Astrocyte of the cerebellum (primary cell): ENCODE data around the gene KDM4C.
"Not testable (repeated sequence)": the region's sequence is repeated elsewhere in the genome, so short reads cannot be mapped to it uniquely, and the experiment has no call there.

Experiments used
- DNase-seq: peaks from one replicate; pipeline ENCODE4 v3.0.0-alpha.2; 2011; ENCODE audit warnings: low read depth
- H3K4me3 ChIP-seq: 2 replicates; pipeline ENCODE4 v1.5.1; 2011; ENCODE audit warnings: mild to moderate bottlenecking, low read depth, low read length, moderate library complexity
- in situ Hi-C: cut with HindIII; loops from 2 replicates; pipeline ENCODE4 v1.10.0; 2017; ENCODE audit warnings: low sequenced_read_pairs
- TF ChIP-seq, protein P1 (sequence below): IDR thresholded peaks from 2 replicates; pipeline ENCODE4 v1.5.1; 2012; ENCODE audit warnings: low read length, low read depth, moderate library complexity, mild to moderate bottlenecking; ENCODE audit errors: missing control alignments

The KDM4C gene

DNA sequence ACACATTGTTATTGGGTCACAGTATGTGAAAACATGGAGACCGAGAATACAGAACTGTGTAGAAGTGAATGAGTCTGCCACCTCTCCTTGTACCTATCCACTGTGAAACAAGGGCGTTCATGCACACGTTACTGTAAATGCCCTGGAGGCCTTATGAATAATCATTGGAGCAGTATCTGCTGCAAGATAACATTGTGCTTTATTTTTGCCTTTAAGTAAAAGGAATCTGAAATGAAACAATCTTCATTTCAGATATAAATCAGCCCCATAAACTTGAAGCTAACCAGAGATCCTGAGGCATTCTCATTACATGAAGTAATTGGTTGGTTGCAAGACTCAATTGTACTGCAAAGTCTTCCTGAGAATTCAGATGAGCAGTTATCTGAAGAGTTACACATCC is 419.6 kb downstream of the KDM4C start:
- in situ Hi-C loops: no loop called here
- H3K4me3 ChIP-seq: no peak overlapping the region
- no peak for DNase-seq
- TF ChIP-seq, protein P1, sequence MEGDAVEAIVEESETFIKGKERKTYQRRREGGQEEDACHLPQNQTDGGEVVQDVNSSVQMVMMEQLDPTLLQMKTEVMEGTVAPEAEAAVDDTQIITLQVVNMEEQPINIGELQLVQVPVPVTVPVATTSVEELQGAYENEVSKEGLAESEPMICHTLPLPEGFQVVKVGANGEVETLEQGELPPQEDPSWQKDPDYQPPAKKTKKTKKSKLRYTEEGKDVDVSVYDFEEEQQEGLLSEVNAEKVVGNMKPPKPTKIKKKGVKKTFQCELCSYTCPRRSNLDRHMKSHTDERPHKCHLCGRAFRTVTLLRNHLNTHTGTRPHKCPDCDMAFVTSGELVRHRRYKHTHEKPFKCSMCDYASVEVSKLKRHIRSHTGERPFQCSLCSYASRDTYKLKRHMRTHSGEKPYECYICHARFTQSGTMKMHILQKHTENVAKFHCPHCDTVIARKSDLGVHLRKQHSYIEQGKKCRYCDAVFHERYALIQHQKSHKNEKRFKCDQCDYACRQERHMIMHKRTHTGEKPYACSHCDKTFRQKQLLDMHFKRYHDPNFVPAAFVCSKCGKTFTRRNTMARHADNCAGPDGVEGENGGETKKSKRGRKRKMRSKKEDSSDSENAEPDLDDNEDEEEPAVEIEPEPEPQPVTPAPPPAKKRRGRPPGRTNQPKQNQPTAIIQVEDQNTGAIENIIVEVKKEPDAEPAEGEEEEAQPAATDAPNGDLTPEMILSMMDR: no peak

DNA sequence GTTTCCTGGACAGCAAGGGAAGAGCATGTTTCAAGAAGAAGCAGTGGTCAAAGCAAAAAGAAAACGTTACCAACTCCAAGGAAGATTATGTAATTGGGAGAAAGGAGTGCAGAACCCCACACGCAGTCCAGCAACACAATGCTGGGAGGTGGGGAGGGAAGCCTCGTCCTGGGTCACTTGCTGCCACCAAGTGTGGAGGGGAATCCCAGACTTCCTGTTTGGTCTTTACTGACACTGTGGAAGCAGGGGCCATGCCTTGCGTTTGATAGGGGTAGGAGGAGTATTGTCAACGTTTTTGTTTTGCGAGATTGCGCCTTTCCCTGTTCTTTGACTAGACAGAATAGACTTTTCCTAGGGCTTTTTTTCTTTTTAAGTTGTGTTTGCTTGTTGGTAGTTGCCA is 421.0 kb downstream of the KDM4C start:
- in situ Hi-C loops: no loop called here
- H3K4me3 ChIP-seq: no peak overlapping the region
- TF ChIP-seq, protein P1: no peak
- DNase-seq: no peak

DNA sequence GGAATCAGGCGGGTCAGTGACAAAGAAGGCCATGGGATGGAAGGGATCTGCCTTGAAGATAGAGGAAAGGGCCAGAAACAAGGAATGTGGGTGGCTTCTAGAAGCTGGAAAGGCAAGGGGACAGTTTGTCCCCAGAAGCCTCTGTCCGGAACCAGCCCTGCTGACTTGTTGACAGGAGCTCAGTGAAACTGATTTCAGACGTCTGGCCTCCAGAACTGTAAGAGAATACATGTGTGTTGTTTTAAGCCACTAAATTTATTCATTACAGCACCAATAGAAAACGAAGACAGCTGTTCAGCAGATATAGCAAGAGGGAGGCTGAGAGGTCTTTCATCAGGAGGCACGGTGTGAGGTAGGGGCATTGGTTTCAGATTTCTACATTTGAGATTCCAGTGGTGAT is 422.5 kb downstream of the KDM4C start:
- no peak overlapping the region for H3K4me3 ChIP-seq
- TF ChIP-seq, protein P1: no peak
- in situ Hi-C loops: no loop called here
- no peak for DNase-seq

DNA sequence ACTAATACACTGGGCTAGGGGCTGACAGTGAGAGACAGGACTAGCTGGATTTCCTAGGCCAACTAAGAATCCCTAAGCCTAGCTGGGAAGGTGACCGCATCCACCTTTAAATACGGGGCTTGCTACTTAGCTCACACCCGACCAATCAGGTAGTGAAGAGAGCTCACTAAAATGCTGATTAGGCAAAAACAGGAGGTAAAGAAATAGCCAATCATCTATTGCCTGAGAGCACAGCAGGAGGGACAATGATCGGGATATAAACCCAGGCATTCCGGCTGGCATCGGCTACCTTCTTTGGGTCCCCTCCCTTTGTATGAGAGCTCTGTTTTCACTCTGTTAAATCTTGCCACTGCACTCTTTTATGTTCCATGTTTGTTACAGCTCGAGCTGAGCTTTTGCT is 425.4 kb downstream of the KDM4C start:
- DNase-seq, H3K4me3 ChIP-seq, in situ Hi-C loops: not testable (repeated sequence)

DNA sequence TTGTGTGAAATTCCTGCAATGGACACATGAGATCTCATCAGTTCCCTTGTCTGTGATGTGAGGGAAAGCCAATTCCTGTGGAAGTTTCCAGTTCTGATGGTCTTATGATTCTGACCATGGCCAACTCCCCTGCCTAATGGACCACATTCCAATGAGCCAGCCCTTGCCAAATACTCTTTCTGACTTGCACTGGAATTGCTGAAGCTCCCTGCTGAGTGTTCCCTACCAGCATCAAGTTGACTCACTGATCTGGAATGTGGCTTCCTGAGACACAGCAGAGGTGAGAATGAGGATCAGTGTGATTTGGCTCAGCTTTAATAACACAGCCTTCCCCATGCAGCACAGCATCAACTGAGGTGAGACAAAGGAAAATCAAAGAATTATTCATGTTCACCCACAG is 427.8 kb downstream of the KDM4C start:
- in situ Hi-C loops: no loop called here
- H3K4me3 ChIP-seq: no peak overlapping the region
- TF ChIP-seq, protein P1: no peak
- DNase-seq: peak; percentile 100

DNA sequence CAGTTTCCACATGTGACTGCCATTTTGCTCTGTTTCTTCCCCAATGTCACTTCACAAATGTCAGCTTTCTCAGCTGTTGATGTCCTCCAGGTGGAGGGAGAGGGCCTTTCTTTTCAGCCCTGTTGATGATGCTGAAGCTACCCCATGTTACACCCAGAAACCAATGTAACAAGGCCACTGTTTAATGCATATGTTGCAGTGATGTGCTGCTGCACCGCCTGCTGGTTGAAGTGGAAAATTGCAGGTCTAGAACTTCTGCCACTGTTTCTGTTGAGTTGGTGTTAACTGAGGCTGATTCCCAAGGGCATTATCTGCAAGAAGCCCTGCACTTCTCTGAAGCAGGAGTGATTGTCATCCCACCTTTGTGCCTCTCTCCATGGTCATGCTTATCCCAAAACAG is 428.4 kb downstream of the KDM4C start:
- in situ Hi-C loops: no loop called here
- H3K4me3 ChIP-seq: no peak overlapping the region
- TF ChIP-seq, protein P1: peak; percentile 72
- DNase-seq: peak; percentile 16

DNA sequence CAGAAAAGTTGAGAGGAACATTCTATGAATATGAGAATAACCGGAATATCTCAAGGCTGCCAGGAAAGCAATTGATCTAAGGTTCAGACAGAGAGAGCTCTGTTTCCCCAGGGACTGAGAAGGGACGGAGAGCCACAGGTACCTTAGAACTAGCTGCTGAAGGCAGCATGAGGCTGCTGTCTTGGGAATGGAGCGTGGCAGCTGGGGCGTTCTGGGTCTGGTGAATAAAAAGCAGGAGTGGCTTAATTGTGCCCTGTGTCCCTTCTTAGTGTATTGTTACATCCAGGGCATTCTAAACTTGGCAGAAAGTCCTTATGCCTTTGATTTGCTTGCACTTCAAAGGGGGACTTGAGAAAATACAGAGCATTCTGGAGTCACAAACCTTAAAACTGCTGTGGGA is 434.5 kb downstream of the KDM4C start:
- TF ChIP-seq, protein P1: no peak
- no peak overlapping the region for H3K4me3 ChIP-seq
- in situ Hi-C loops: no loop called here
- no peak for DNase-seq
